ENCODE measurements around the gene CDH18. TPM values are rescaled to one million over a fixed set of nuclear protein-coding genes. Genes with fewer than 3 reads are reported as not detected.

The CDH18 gene
- total RNA-seq, 4 donors from 2014 or later: not detected

GRCh38 chr5:20023686-20024180 is 35.7 kb upstream of the CDH18 start:
- no peak for TF ChIP-seq CTCF (IDR thresholded peaks at IDR 0.05; ENCODE audit: low read depth)

- TF ChIP-seq CTCF (IDR thresholded peaks at IDR 0.05; ENCODE audit: low read depth): no peak
Observed at GRCh38 chr5:20020247-20020646, 32.2 kb upstream of the CDH18 start.

GRCh38 chr5:20017021-20017420 is 29.0 kb upstream of the CDH18 start:
- TF ChIP-seq CTCF (IDR thresholded peaks at IDR 0.05; ENCODE audit: low read depth): no peak

- TF ChIP-seq CTCF (IDR thresholded peaks at IDR 0.05; ENCODE audit: low read depth): no peak
Observed at GRCh38 chr5:20000416-20000815, 12.4 kb upstream of the CDH18 start.

GRCh38 chr5:19988457-19988856 is 457 bp upstream of the CDH18 start:
- TF ChIP-seq CTCF (IDR thresholded peaks at IDR 0.05; ENCODE audit: low read depth): no peak

- TF ChIP-seq CTCF (IDR thresholded peaks at IDR 0.05; ENCODE audit: low read depth): no peak
Observed at GRCh38 chr5:19986806-19987205, 1.2 kb downstream of the CDH18 start.

- TF ChIP-seq CTCF (IDR thresholded peaks at IDR 0.05; ENCODE audit: low read depth): no peak
Observed at GRCh38 chr5:19986031-19986619, 1.9 kb downstream of the CDH18 start.

All from subcutaneous adipose tissue (tissue), 4 donors.